Measurements from ENCODE around the gene TCERG1L.

Gene TCERG1L

GRCh38 chr10:131219955-131220489, 91.5 kb downstream of the TCERG1L start:
- 92% methylated on average over 13 of the region's 15 CpGs for WGBS (ENCODE audit: insufficient coverage)
- ChIA-PET CTCF (no interaction called here), POLR2A (no interaction called here)
- Histone ChIP-seq H3K27ac (ENCODE audit: insufficient read depth in 1 of 2, low read depth in 1 of 2, low read length in 2 of 2, poor library complexity in 1 of 2, severe bottlenecking in 2 of 2) (no peak overlapping the region), H3K4me3 (ENCODE audit: control insufficient read depth in 1 of 7, extremely low read depth in 1 of 7, insufficient read depth in 4 of 7, low read depth in 2 of 7, low read length in 6 of 7) (no peak overlapping the region), H3K36me3 (ENCODE audit: control insufficient read depth in 4 of 4, insufficient read depth in 4 of 4, low read length in 3 of 4) (no peaks in the 10 kb centered on the region), H3K4me1 (ENCODE audit: control extremely low read depth in 1 of 4, control insufficient read depth in 4 of 4, insufficient read depth in 4 of 4, low read length in 3 of 4) (no peaks in the 10 kb centered on the region), H3K27me3 (replicated peaks in 2 of 5; ENCODE audit: control insufficient read depth in 4 of 5, insufficient read depth in 5 of 5, low read length in 4 of 5) (peaks cover 0 to 8% (median 0%) of the 10 kb centered on the region in 5 experiments), H3K9me3 (ENCODE audit: control extremely low read depth in 1 of 5, control insufficient read depth in 4 of 5, insufficient read depth in 2 of 5, low read depth in 1 of 5, low read length in 4 of 5) (no peaks in the 10 kb centered on the region)
- DNase-seq, result no peak

- POLR2A ChIA-PET, result no interaction called here
- no peak for DNase-seq
- Histone ChIP-seq H3K9me3 (ENCODE audit: control extremely low read depth in 1 of 5, control insufficient read depth in 4 of 5, insufficient read depth in 2 of 5, low read depth in 1 of 5, low read length in 4 of 5) (no peaks in the 10 kb centered on the region), H3K4me3 (ENCODE audit: control insufficient read depth in 1 of 7, extremely low read depth in 1 of 7, insufficient read depth in 4 of 7, low read depth in 2 of 7, low read length in 6 of 7) (no peak overlapping the region), H3K27me3 (replicated peaks in 2 of 5; ENCODE audit: control insufficient read depth in 4 of 5, insufficient read depth in 5 of 5, low read length in 4 of 5) (peaks cover 0 to 8% (median 0%) of the 10 kb centered on the region in 5 experiments), H3K27ac (ENCODE audit: insufficient read depth in 1 of 2, low read depth in 1 of 2, low read length in 2 of 2, poor library complexity in 1 of 2, severe bottlenecking in 2 of 2) (no peak overlapping the region), H3K36me3 (ENCODE audit: control insufficient read depth in 4 of 4, insufficient read depth in 4 of 4, low read length in 3 of 4) (no peaks in the 10 kb centered on the region), H3K4me1 (ENCODE audit: control extremely low read depth in 1 of 4, control insufficient read depth in 4 of 4, insufficient read depth in 4 of 4, low read length in 3 of 4) (no peaks in the 10 kb centered on the region)
- 96% methylated on average over 10 of the region's 10 CpGs for WGBS (ENCODE audit: insufficient coverage)
- CTCF ChIA-PET, result no interaction called here
Observed at GRCh38 chr10:131219584-131219886, 92.0 kb downstream of the TCERG1L start.

GRCh38 chr10:131218811-131219583, 92.5 kb downstream of the TCERG1L start:
- POLR2A ChIA-PET, result no interaction called here
- CTCF ChIA-PET, result no interaction called here

GRCh38 chr10:131216681-131217230, 94.8 kb downstream of the TCERG1L start:
- POLR2A ChIA-PET, result no interaction called here
- H3K9me3 ChIP-seq (ENCODE audit: control extremely low read depth in 1 of 5, control insufficient read depth in 4 of 5, insufficient read depth in 2 of 5, low read depth in 1 of 5, low read length in 4 of 5), result no peaks in the 10 kb centered on the region
- H3K4me3 ChIP-seq (ENCODE audit: control insufficient read depth in 1 of 7, extremely low read depth in 1 of 7, insufficient read depth in 4 of 7, low read depth in 2 of 7, low read length in 6 of 7), result no peak overlapping the region
- CTCF ChIA-PET, result no interaction called here
- H3K27me3 ChIP-seq (replicated peaks in 2 of 5; ENCODE audit: control insufficient read depth in 4 of 5, insufficient read depth in 5 of 5, low read length in 4 of 5), result peaks cover 0 to 4% (median 0%) of the 10 kb centered on the region in 5 experiments
- no peaks in the 10 kb centered on the region for H3K36me3 ChIP-seq (ENCODE audit: control insufficient read depth in 4 of 4, insufficient read depth in 4 of 4, low read length in 3 of 4)
- no peak overlapping the region for H3K27ac ChIP-seq (ENCODE audit: insufficient read depth in 1 of 2, low read depth in 1 of 2, low read length in 2 of 2, poor library complexity in 1 of 2, severe bottlenecking in 2 of 2)
- WGBS (ENCODE audit: insufficient coverage), result 69% methylated on average over 3 of the region's 9 CpGs
- no peak for DNase-seq
- no peaks in the 10 kb centered on the region for H3K4me1 ChIP-seq (ENCODE audit: control extremely low read depth in 1 of 4, control insufficient read depth in 4 of 4, insufficient read depth in 4 of 4, low read length in 3 of 4)

More at GRCh38 chr10:131218811-131219583, 92.5 kb downstream of the TCERG1L start:
- H3K36me3 ChIP-seq (ENCODE audit: control insufficient read depth in 4 of 4, insufficient read depth in 4 of 4, low read length in 3 of 4), result no peaks in the 10 kb centered on the region
- H3K4me3 ChIP-seq (ENCODE audit: control insufficient read depth in 1 of 7, extremely low read depth in 1 of 7, insufficient read depth in 4 of 7, low read depth in 2 of 7, low read length in 6 of 7), result no peak overlapping the region
- H3K9me3 ChIP-seq (ENCODE audit: control extremely low read depth in 1 of 5, control insufficient read depth in 4 of 5, insufficient read depth in 2 of 5, low read depth in 1 of 5, low read length in 4 of 5), result no peaks in the 10 kb centered on the region
- peaks cover 0 to 8% (median 0%) of the 10 kb centered on the region in 5 experiments for H3K27me3 ChIP-seq (replicated peaks in 2 of 5; ENCODE audit: control insufficient read depth in 4 of 5, insufficient read depth in 5 of 5, low read length in 4 of 5)
- no peak for DNase-seq
- no peak overlapping the region for H3K27ac ChIP-seq (ENCODE audit: insufficient read depth in 1 of 2, low read depth in 1 of 2, low read length in 2 of 2, poor library complexity in 1 of 2, severe bottlenecking in 2 of 2)
- 87% methylated on average over 16 of the region's 17 CpGs for WGBS (ENCODE audit: insufficient coverage)
- no peaks in the 10 kb centered on the region for H3K4me1 ChIP-seq (ENCODE audit: control extremely low read depth in 1 of 4, control insufficient read depth in 4 of 4, insufficient read depth in 4 of 4, low read length in 3 of 4)

- Histone ChIP-seq H3K36me3 (ENCODE audit: control insufficient read depth in 4 of 4, insufficient read depth in 4 of 4, low read length in 3 of 4) (no peaks in the 10 kb centered on the region), H3K9me3 (ENCODE audit: control extremely low read depth in 1 of 5, control insufficient read depth in 4 of 5, insufficient read depth in 2 of 5, low read depth in 1 of 5, low read length in 4 of 5) (no peaks in the 10 kb centered on the region), H3K27ac (ENCODE audit: insufficient read depth in 1 of 2, low read depth in 1 of 2, low read length in 2 of 2, poor library complexity in 1 of 2, severe bottlenecking in 2 of 2) (no peak overlapping the region), H3K4me1 (ENCODE audit: control extremely low read depth in 1 of 4, control insufficient read depth in 4 of 4, insufficient read depth in 4 of 4, low read length in 3 of 4) (no peaks in the 10 kb centered on the region), H3K27me3 (replicated peaks in 2 of 5; ENCODE audit: control insufficient read depth in 4 of 5, insufficient read depth in 5 of 5, low read length in 4 of 5) (peaks cover 0 to 4% (median 0%) of the 10 kb centered on the region in 5 experiments), H3K4me3 (ENCODE audit: control insufficient read depth in 1 of 7, extremely low read depth in 1 of 7, insufficient read depth in 4 of 7, low read depth in 2 of 7, low read length in 6 of 7) (no peak overlapping the region)
- ChIA-PET POLR2A (no interaction called here), CTCF (no interaction called here)
- 91% methylated on average over 5 of the region's 6 CpGs for WGBS (ENCODE audit: insufficient coverage)
- DNase-seq, result no peak
Observed at GRCh38 chr10:131215776-131216175, 95.7 kb downstream of the TCERG1L start.

GRCh38 chr10:131214521-131215244, 96.8 kb downstream of the TCERG1L start:
- ChIA-PET POLR2A (no interaction called here), CTCF (no interaction called here)
- WGBS (ENCODE audit: insufficient coverage), result 98% methylated on average over 17 of the region's 17 CpGs
- no peaks in the 10 kb centered on the region for H3K9me3 ChIP-seq (ENCODE audit: control extremely low read depth in 1 of 5, control insufficient read depth in 4 of 5, insufficient read depth in 2 of 5, low read depth in 1 of 5, low read length in 4 of 5)
- H3K36me3 ChIP-seq (ENCODE audit: control insufficient read depth in 4 of 4, insufficient read depth in 4 of 4, low read length in 3 of 4), result no peaks in the 10 kb centered on the region
- H3K4me1 ChIP-seq (ENCODE audit: control extremely low read depth in 1 of 4, control insufficient read depth in 4 of 4, insufficient read depth in 4 of 4, low read length in 3 of 4), result no peaks in the 10 kb centered on the region
- DNase-seq, result no peak
- no peak overlapping the region for H3K4me3 ChIP-seq (ENCODE audit: control insufficient read depth in 1 of 7, extremely low read depth in 1 of 7, insufficient read depth in 4 of 7, low read depth in 2 of 7, low read length in 6 of 7)
- H3K27me3 ChIP-seq (replicated peaks in 2 of 5; ENCODE audit: control insufficient read depth in 4 of 5, insufficient read depth in 5 of 5, low read length in 4 of 5), result peaks cover 0 to 4% (median 0%) of the 10 kb centered on the region in 5 experiments
- H3K27ac ChIP-seq (ENCODE audit: insufficient read depth in 1 of 2, low read depth in 1 of 2, low read length in 2 of 2, poor library complexity in 1 of 2, severe bottlenecking in 2 of 2), result no peak overlapping the region
